ENCODE data around the gene PITPNM1. TPM values are rescaled to one million over a fixed set of nuclear protein-coding genes. Genes with fewer than 3 reads are reported as not detected.

Gene PITPNM1
- total RNA-seq, 1 donor from 2014 or later, result 38.2 TPM

GRCh38 chr11:67530282-67530592, 25.1 kb upstream of the PITPNM1 start:
- Histone ChIP-seq H3K27ac (no peak overlapping the region), H3K4me1 (no peaks in the 10 kb centered on the region), H3K27me3 (no peaks in the 10 kb centered on the region), H3K9me3 (no peaks in the 10 kb centered on the region), H3K4me3 (no peak overlapping the region), H3K36me3 (no peaks in the 10 kb centered on the region)
- intact Hi-C loops (cut with DNase I), result no loop called here
- DNase-seq (no peak), ATAC-seq (peak; percentile 29)
- no peak for TF ChIP-seq CTCF (IDR thresholded peaks at IDR 0.05)

GRCh38 chr11:67528376-67528775, 23.2 kb upstream of the PITPNM1 start:
- Histone ChIP-seq H3K27me3 (no peaks in the 10 kb centered on the region), H3K27ac (no peak overlapping the region), H3K4me1 (no peaks in the 10 kb centered on the region), H3K36me3 (no peaks in the 10 kb centered on the region), H3K4me3 (no peak overlapping the region), H3K9me3 (no peaks in the 10 kb centered on the region)
- ATAC-seq, result no peak
- DNase-seq, result no peak
- TF ChIP-seq CTCF (IDR thresholded peaks at IDR 0.05), result no peak
- intact Hi-C loops (cut with DNase I), result no loop called here

- Histone ChIP-seq H3K27ac (no peak overlapping the region), H3K36me3 (no peaks in the 10 kb centered on the region), H3K4me1 (no peaks in the 10 kb centered on the region), H3K4me3 (no peak overlapping the region), H3K9me3 (no peaks in the 10 kb centered on the region), H3K27me3 (no peaks in the 10 kb centered on the region)
- ATAC-seq, result no peak
- intact Hi-C loops (cut with DNase I), result no loop called here
- no peak for TF ChIP-seq CTCF (IDR thresholded peaks at IDR 0.05)
- no peak for DNase-seq
Observed at GRCh38 chr11:67525275-67525976, 20.3 kb upstream of the PITPNM1 start.

- no peaks in the 10 kb centered on the region for H3K27me3 ChIP-seq
- no peaks in the 10 kb centered on the region for H3K36me3 ChIP-seq
- H3K4me3 ChIP-seq, result no peak overlapping the region
- no peak for TF ChIP-seq CTCF (IDR thresholded peaks at IDR 0.05)
- ATAC-seq, result no peak
- intact Hi-C loops (cut with DNase I), result no loop called here
- H3K27ac ChIP-seq, result no peak overlapping the region
- H3K4me1 ChIP-seq, result no peaks in the 10 kb centered on the region
- no peak for DNase-seq
- H3K9me3 ChIP-seq, result no peaks in the 10 kb centered on the region
Observed at GRCh38 chr11:67524480-67524808, 19.3 kb upstream of the PITPNM1 start.

- TF ChIP-seq CTCF (IDR thresholded peaks at IDR 0.05), result no peak
- Histone ChIP-seq H3K4me3 (no peak overlapping the region), H3K27ac (no peak overlapping the region), H3K27me3 (no peaks in the 10 kb centered on the region), H3K4me1 (no peaks in the 10 kb centered on the region), H3K9me3 (no peaks in the 10 kb centered on the region), H3K36me3 (no peaks in the 10 kb centered on the region)
- intact Hi-C loops (cut with DNase I), result no loop called here
- DNase-seq (no peak), ATAC-seq (no peak)
Observed at GRCh38 chr11:67523556-67524479, 18.7 kb upstream of the PITPNM1 start.

Data from upper lobe of right lung (tissue), 1 donor.